Measurements from ENCODE around the gene RPS6KA5.
"Not testable (repeated sequence)": the region's sequence is repeated elsewhere in the genome, so short reads cannot be mapped to it uniquely, and the experiment has no call there.

The RPS6KA5 gene

DNA sequence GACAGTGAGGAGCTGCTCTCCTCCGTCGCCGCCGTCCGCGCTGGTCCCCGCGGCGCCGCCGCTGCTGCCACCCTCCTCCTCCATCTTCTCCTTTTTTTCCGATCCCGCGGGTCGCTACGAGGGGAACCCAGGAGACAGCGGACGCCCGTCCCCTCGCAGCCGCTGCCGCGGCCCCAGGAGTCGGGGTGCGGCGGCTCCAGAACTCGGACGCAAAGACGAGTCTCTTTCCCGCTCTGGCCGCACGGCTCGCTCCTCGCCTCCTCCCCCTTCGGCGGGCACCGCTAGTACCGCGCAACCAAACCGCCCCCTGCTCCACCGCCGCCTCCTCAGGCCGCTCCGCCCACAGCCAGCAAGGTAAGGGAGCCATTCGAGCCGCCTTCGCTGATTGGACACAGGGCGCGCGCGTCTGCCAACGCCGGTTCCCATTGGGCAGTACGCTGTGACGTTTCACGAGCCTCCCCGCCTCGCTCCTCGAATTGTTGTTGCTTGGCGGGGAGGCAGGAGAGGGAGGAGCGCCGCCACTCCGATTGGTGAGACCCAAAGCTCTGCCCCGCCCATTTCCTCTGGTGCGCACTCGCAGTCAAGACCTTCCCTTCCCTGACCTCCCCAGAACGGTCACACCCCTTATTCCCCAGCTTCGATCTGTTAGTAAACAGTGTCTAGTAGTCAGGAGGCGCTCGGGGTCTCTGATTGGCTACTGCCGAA, at the start of gene RPS6KA5:
TSS of gene RPS6KA5 (minus strand) at position 291 of the 705 bp plus-strand sequence. CDS start at position 84, 207 bp downstream.
- DNase-seq (ENCODE audit: low spot score) = peak; percentile 100

DNA sequence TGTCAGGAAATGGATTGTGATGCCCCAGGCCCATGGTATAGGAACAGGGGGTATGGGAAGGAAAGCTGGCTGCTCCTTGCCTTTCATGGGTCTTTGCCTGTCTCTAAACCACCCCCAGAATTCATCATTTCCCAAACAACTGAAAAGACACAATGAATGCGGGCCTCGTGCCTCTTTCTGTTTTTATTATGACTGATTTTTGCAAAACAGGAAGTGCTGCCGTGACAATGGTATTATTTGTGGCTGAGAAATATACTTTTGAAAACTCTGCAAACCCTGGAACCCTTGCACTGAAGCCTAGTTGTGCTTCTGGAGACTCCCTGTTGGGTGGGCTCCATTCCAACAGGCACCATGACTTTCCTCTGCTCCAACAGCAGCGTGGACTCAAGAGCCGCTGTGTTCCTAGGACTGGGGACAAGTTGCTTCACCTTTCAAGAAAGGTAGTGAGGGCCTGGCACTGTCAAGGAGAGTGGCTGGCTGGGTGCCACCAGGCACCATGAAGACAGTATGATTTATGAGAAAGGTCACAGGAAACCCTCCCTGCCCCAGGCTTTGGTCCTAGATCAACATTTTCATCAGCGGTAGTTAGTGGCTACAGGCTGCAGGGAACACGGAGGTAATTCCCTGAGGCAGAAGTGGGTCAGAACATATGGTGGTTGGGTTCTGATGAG, 48.6 kb upstream of the RPS6KA5 start:
- peak; percentile 45 for DNase-seq (ENCODE audit: low spot score)

DNA sequence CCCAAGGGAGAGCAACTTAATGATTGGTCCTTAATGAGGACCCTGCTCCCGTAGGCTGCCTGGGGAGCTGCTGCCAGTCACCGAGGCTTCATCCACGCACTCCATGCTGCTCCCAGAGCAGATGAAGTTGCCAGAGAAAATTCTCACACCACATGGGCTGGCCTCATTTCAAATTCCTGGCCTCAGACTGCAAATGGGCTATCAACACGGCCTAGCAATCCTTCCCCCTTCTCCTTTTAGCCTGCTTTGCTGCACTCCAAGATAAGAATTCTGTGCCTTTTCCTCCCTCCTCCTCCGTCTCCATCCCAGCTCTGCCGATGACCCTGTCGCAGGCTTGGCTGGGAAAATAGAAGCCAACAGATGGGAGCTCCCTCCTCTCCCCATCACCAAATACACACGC, 42.7 kb upstream of the RPS6KA5 start:
- DNase-seq (ENCODE audit: low spot score) = no peak

DNA sequence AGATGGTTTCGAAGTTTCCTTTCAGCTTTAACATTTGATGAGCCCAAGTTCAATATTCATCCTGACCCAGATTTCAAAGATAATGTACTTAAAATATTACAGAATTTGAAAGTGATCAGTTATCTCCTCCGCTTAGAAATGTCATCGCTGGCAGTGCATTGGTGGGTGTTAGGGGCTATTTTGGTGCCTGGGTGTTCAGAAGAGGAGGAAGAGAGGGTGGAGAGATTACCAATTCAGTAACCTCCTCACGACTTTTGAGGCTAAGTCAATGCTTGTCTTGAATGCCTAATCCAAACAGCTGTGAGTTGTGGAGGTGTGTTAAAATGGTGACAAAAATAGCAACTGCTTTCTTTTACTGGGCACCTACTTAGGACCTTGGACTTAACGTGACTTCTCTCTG, 39.7 kb upstream of the RPS6KA5 start:
- DNase-seq (ENCODE audit: low spot score) = no peak

DNA sequence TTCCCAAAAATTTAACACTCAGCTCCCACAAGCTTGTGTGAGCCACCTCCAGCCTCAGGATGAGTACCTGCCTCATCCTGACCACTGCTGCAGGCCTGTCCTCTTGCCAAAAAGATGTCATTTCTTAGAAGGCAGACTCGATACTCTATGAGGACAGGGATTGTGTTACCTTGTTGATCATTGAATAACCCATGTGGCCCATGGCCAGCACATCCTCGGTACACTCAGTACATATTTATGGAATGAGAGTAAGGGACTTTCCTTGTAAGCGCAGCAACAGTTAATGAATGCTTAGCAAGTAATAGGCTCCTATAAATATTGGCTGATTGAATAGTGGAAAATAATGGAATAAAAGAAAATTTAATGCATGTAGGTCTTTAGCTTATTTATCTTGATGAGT, 38.1 kb upstream of the RPS6KA5 start:
- DNase-seq (ENCODE audit: low spot score) = no peak

DNA sequence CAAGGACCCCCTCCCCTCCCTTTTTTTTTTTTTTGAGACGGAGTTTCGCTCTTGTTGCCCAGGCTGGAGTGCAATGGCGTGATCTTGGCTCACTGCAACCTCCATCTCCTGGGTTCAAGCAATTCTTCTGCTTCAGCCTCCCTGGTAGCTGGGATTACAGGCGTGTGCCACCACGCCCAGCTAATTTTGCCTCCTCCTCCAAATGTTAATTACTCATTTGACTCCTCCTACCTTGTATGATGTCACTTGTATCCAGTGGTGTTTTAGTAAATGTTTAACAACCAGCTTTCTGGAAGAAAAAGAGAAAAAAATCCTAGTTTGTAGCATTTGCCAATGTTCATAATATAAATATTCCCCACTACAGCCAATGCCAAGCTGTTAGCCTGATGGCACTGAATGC, 37.2 kb upstream of the RPS6KA5 start:
- DNase-seq (ENCODE audit: low spot score) = not testable (repeated sequence)

DNA sequence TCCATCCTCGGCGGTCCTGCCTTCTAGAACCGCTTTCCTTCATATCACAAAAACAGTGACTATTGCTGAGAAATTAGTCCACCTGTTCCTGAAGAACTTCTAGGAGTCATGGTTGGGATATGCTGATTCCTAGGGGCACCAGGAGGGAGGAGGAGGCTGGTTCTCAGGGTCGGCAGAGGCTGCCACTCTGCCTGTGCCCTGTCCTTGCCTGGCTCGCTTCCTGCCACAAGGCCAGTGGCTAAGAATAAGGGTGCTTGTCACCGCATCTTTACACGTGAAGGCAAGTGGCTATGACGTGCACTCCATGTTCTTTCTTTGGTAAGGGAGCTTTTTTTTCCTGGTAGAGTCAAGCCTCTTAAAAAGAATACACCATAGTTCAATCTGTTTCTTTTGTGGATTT, 34.7 kb upstream of the RPS6KA5 start:
- no peak for DNase-seq (ENCODE audit: low spot score)

DNA sequence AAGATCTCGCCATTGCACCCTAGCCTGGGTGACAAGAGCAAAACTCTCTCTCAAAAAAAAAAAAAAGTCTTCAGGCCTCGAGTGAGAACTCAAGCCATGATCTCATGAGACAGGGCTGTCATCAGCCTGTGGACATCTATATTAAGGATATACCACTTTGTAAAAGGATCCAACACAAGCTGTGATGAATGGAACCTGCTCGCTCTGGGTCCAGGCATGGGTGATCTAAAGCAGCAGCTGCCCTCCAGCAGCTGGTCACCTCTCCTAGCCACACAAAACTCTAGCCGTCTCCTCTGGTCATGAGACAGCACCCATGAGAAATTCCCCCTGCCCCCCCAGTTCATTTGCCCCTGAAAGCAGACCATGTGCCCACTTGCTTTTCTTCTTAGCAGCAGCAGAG, 34.3 kb upstream of the RPS6KA5 start:
- DNase-seq (ENCODE audit: low spot score) = no peak

DNA sequence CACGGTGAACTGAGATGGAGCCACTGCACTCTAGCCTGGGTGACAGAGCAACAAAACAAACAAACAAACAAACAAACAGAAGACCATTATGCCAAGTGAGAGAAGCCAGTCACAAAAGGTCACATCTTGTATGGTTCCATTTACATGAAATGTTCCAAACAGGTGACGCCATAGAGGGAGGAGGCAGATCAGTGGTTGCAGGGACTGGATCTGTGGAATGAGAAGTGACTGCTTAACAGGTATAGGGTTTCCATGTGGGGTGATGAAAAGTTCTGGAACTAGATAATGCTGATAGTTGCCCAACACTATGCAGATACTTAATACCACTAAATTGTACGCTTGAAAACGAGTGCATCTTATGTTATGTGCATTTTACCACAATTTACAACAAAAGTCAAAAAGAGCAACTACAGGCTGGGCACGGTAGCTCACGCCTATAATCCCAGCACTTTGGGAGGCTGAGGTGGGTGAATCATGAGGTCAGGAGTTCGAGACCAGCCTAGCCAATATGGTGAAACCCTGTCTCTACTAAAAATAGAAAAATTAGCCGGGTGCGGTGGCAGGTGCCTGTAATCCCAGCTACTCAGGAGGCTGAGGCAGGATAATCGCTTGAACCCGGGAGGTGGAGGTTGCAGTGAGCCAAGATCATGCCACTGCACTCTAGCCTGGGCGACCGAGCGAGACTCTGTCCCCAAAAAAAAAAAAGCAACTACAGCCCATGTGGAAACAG, 33.5 kb upstream of the RPS6KA5 start:
- not testable (repeated sequence) for DNase-seq (ENCODE audit: low spot score)

DNA sequence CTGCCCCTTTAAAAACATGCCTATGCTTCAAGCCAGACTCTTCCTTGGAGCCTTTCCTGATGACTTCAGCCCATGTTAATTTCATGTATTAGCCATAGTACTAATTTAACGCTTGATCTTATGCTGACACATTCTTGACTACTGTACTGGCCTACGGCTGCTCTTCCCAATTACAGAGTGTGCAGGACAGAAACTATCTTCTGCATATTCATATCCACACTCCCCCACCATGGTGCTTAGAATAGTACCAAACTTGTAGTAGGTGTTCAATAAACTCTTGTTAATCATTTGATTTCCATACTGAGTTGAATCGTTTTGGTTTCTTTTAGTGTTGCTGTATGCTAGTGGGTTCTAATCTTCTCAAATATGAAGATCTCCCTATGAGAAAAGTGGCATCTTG, 31.6 kb upstream of the RPS6KA5 start:
- DNase-seq (ENCODE audit: low spot score) = no peak

DNA sequence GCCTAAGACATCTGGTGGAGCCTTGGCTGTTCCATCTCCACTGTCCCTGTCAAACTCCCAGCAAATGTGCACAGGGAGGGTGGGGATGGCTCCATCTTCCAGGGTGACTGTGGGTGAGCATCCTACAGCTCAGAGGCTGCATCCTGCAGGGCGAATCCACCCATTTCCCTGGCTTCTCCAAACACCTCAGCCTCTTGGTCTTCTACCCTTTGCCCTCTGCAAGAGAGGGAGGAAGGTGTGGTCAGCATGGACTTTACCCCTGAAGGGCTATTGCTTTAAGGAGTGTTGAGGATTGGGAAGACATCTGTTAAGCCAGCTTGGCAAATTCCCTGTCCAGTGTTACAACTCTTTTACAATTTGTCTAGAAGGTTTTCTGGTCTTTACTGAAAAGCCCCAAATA, 30.3 kb upstream of the RPS6KA5 start:
- DNase-seq (ENCODE audit: low spot score) = no peak

DNA sequence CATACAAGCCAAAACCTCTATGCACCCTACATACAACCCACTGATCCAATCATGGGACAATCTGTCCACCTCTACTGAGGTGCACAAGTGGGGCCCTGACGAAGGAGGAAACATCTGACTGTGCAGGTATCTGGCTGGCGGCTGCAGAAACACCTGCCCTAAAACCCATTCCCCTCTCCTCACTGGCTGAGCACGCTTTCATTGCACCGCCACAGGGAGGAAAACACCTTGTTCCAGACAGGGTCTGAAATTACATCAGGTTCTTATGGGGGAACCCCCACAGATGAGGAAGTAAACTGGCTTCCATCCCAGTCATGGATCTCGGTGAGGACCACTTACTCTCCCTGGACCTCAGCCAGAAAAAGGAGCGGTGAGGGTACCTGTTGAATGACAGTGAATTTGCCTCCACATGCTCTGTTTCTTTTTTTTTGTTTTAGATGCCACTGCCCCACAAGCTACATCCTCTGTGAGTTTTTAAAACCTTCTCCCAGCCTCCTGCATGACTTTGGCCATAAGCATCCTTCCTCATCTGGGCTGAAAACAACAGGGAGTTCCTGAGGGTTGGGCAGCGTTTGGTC, 29.6 kb upstream of the RPS6KA5 start:
- no peak for DNase-seq (ENCODE audit: low spot score)

DNA sequence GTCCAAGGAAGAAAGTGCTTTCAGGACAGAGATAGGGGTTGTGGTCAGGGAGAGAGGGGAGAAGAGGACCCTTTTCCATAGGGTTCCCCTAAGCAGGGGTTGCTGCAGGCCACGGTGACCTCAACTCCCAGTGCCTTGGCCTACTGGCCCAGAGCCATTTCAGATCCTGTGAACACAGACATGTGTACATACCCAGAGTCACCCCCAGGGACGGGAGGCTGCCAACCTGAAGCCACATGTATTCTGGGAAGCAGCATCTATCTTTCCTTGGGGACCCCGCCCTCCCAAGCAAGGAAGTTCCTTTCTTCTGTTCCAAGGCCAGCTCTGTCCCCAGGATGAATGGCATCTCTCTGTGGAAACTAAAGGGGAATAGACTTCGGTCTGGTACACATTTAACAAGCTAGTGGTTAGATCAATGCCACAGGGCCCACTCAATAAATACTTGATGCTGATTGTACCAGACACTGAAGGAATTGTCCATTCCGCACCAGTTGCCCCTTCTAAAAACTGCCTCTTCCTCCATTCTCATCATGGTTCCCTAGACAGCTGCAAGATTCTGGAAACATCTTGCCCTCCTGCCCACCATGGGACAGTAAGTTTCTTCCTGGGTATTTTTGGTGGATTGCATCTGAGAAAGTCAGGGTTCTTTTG, 28.3 kb upstream of the RPS6KA5 start:
- no peak for DNase-seq (ENCODE audit: low spot score)

DNA sequence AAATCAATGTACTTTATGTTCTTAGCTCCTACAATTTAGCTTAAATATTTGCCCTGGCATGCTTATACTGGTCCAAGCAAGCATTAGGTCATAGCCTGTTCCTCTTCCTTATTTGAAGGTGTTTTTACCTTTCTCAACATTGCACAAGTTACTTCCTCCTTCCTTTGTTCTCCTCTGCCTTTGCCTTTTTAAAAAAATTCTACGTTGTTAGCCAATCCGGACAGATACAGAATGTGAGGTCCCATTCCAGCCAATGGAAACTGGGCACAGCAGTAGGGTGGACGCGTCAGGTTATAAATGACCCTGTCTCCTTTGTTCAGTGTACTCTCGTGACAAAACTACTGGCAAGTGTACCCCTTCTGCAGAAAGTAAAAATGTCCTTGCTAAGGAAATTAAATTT, 27.0 kb upstream of the RPS6KA5 start:
- not testable (repeated sequence) for DNase-seq (ENCODE audit: low spot score)

DNA sequence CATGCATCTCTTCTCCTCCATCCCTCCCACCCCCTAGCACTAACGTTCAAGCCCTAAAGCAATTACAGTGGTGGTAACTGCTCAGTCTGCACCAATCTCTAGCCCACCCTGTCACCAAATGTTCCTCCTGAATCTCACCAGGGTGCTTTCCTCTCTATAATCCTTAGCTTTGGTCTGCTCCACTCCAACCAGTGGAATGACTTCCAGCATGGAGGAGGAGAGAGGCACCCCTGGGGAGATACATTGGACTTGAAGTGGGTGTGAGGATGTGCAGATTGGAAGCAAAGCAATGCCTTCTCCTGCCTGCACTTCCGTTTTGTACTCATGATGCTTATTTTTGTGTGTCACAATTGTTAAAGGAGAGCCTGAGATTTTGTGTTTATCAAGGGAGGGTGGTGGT, 24.1 kb upstream of the RPS6KA5 start:
- no peak for DNase-seq (ENCODE audit: low spot score)

DNA sequence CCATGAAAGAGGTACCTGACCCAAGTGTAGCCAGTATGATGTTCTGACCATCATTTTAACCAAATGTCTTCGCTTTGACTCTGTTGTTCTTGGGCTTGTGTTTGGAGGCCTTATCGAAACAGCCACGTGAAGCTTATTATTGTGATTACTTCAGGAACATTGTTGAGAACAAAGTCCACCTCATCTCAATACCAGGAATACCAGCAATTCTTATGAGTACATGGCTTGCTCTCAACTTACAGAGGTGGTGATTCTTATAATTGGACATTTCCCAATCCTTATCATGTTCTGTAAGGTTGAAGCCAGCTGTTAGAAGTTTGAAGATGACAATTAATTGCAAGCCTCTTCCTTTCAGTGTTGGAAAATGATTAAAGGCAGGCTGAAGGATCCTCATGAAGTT, 21.8 kb upstream of the RPS6KA5 start:
- DNase-seq (ENCODE audit: low spot score) = no peak

DNA sequence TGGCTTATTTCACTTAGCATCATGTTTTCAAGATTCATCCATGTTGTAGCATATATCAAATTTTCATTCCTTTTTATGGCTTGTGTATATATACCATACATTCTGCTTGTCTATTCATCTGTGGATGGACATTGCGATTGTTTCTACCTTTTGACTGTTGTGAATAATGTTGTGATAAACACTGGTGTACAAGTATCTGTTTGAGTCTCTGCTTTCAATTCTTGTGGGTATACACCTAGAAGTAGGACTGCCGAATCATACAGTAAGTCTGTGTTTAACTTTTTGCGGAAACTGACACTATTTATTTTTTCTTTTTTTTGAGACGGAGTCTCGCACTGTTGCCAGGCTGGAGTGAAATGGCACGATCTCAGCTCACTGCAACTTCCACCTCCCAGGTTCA, 19.6 kb upstream of the RPS6KA5 start:
- DNase-seq (ENCODE audit: low spot score) = no peak

DNA sequence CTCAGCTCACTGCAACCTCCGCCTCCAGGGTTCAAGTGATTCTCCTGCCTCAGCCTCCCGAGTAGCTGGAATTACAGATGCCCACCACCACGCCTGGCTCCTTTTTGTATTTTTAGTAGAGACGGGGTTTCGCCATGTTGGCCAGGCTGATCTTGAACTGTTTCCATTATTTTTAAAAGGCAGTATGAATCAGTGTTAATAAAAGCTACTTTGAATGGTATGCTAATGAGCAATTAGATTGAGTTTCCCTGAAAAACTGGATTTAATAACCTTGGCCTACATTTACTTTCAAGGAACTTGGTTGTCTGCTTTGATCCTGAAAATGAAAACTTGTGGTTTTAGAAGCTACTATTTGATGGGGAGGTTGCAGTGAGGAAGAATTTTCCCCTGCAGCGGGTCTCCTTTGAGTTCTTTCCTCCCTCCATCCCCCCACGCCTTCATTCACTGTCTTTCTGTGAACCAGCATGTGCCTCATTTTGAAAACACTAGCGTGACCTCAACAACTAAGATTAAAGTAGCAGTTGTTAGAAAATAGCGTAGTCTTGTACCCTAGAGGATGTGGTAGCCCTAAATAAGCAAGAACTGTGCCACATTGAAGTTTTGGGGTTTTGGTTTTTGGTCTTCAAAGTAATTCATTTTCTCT, 17.8 kb upstream of the RPS6KA5 start:
- peak; percentile 66 for DNase-seq (ENCODE audit: low spot score)

DNA sequence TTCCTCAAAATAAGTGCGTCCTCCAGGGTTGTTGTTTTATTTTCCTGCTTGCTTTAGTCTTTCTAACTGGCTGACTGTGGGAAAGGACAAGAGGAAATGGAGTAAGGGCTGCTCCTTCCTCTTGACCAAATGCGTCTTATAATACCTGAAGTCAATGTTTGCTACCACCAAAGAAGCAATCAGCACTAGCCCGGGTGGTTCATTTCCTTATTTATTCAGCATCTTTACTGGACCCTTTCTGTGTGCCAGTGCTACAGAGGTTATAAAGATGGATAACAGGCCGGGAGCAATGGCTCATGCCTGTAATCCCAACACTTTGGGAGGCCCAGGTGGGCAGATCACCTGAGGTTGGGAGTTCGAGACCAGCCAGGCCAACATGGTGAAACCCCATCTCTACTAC, 15.1 kb upstream of the RPS6KA5 start:
- DNase-seq (ENCODE audit: low spot score) = no peak

DNA sequence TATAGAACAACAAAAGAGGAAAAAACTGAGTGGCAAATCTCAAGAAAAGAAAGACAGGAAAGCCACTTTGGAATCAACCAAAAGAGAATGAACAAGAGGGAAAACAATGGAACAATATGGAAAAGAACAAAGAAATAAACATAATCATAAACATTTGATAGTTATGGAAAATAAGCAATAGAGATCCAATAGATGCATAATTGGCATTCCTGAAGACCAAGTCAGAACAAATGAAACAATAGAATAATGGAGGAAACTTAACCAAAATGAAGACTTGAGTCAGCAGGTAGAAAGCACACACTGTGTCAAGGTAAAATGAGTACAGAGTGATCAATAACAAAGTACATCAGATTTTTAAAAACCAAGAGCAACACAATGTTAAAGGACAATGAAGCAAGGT, 10.1 kb upstream of the RPS6KA5 start:
- no peak for DNase-seq (ENCODE audit: low spot score)

DNA sequence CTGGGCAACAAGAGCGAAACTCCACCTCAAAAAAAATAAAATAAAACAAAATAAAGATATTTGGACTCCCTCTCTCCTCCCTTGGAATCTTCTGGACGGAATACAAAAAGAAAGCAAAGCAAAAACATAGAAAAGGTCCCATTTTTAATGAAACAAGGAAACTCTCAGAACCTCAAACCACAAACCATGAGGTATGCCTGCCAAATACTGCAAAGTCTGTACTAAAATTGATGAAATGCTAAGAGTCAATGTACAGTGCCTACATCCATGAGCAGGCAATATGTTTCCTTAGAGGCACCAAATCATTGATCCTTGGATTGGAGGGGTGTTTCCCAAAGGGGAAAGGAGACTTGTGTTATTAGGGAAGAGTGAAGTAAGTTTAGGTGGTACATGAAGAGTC, 8.2 kb upstream of the RPS6KA5 start:
- peak; percentile 17 for DNase-seq (ENCODE audit: low spot score)

DNA sequence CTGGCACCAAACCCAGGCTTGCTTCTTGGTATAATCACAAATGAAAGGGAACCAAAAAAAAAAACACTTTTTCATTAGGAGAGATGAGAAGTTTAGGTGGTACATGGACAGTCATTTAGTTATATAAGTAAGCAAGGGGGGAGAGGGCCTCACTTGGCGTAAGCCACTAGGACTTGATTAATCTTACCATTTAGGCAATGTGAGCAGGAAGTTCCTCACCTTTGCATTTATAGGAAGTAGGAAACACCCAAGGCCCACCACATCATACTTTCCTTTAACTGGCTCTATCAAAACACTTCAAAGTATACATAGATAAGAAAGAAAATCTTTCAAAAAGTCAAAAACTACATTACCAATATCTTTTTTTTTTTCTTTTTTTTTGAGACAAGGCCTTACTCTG, 6.7 kb upstream of the RPS6KA5 start:
- peak; percentile 61 for DNase-seq (ENCODE audit: low spot score)

Data from CD4-positive, alpha-beta T cell treated with Interleukin-6 at 100 ng/mL for 8 hours (primary cell).